IMR-90 (cell line): Measurements from ENCODE around the gene AQP1. TPM values are rescaled to one million over a fixed set of nuclear protein-coding genes. Genes with fewer than 3 reads are reported as not detected.

ENCODE experiments used
- ATAC-seq: fragments of 200-7000 bp; cut with Tn5 transposase; 2 replicates; pipeline ENCODE4 v1.9.1; 2020; ENCODE audit warnings: low read depth, mild to moderate bottlenecking, moderate library complexity
- BruUV-seq: library from RNA; stranded (reverse); fragments of 400-500 nt; replicated peaks from 2 replicates; lab custom pipeline; 2021; lab: Mats Ljungman, UMichigan
- CTCF ChIA-PET: fragments of 300-600 bp; formaldehyde crosslinking; extraction: SDS; loops from one replicate; lab custom pipeline; 2021; ENCODE audit warnings: antibody characterized with exemption; lab: Yijun Ruan, JAX
- POLR2A ChIA-PET: fragments of 300-600 bp; sonication (Branson Sonifier 250); formaldehyde crosslinking; loops from one replicate; lab custom pipeline; 2022; ENCODE audit warnings: antibody characterized with exemption; ENCODE audit not compliant: unreplicated experiment; lab: Charles Lee
- DNase-seq: peaks from one replicate; pipeline ENCODE4 v3.0.0; 2013
- H2AFZ ChIP-seq: replicated peaks from 2 replicates; pipeline ENCODE3; 2013; ENCODE audit warnings: low read length, mild to moderate bottlenecking; ENCODE audit not compliant: poor library complexity
- H2AK5ac ChIP-seq: 2 replicates; pipeline ENCODE4 v1.6.1; 2013; ENCODE audit warnings: low read depth, low read length, inconsistent platforms
- H2AK9ac ChIP-seq: replicated peaks from 2 replicates; pipeline ENCODE3; 2013; ENCODE audit warnings: mild to moderate bottlenecking, low read depth, low read length, moderate library complexity; ENCODE audit not compliant: poor library complexity
- H2BK120ac ChIP-seq: 2 replicates; pipeline ENCODE4 v1.6.1; 2013; ENCODE audit warnings: low read depth, low read length, inconsistent platforms
- H2BK15ac ChIP-seq: 3 replicates; pipeline ENCODE4 v1.6.1; 2013; ENCODE audit warnings: low read depth, low read length, inconsistent platforms
- H2BK20ac ChIP-seq: 2 replicates; pipeline ENCODE4 v1.6.1; 2013; ENCODE audit warnings: low read depth, mild to moderate bottlenecking, inconsistent platforms, low read length, moderate library complexity
- H2BK5ac ChIP-seq: 2 replicates; pipeline ENCODE4 v1.6.1; 2013; ENCODE audit warnings: mild to moderate bottlenecking, low read depth, low read length, inconsistent platforms; ENCODE audit not compliant: poor library complexity, severe bottlenecking
- H3K14ac ChIP-seq: replicated peaks from 2 replicates; pipeline ENCODE4 v1.6.1; 2013; ENCODE audit warnings: low read depth, low read length, inconsistent platforms
- H3K18ac ChIP-seq: 2 replicates; pipeline ENCODE4 v1.6.1; 2013; ENCODE audit warnings: low read depth, low read length, control low read depth
- H3K23ac ChIP-seq: 2 replicates; pipeline ENCODE4 v1.6.1; 2013; ENCODE audit warnings: low read depth, low read length, inconsistent platforms
- H3K27ac ChIP-seq: 2 replicates; pipeline ENCODE4 v1.5.1; 2013; ENCODE audit warnings: mild to moderate bottlenecking, control low read depth, low read length; ENCODE audit not compliant: insufficient read depth
- H3K27me3 ChIP-seq: 2 replicates; pipeline ENCODE4 v1.6.1; 2013; ENCODE audit warnings: low read length; ENCODE audit not compliant: control insufficient read depth, insufficient read depth
- H3K36me3 ChIP-seq: 2 replicates; pipeline ENCODE4 v1.6.1; 2013; ENCODE audit warnings: low read length, mixed read lengths; ENCODE audit not compliant: control insufficient read depth, insufficient read depth
- H3K4ac ChIP-seq: 2 replicates; pipeline ENCODE4 v1.6.1; 2013; ENCODE audit warnings: low read depth, low read length, inconsistent platforms
- H3K4me1 ChIP-seq: 2 replicates; pipeline ENCODE4 v1.6.1; 2013; ENCODE audit warnings: low read length, mixed read lengths; ENCODE audit not compliant: control insufficient read depth, insufficient read depth
- H3K4me2 ChIP-seq: 2 replicates; pipeline ENCODE4 v1.6.1; 2013; ENCODE audit warnings: low read depth, mild to moderate bottlenecking, control low read depth, low read length, moderate library complexity
- H3K4me3 ChIP-seq: 2 replicates; pipeline ENCODE4 v1.5.1; 2013; ENCODE audit warnings: low read depth, mild to moderate bottlenecking, control low read depth, low read length, moderate library complexity; ENCODE audit not compliant: insufficient read depth
- H3K56ac ChIP-seq: 2 replicates; pipeline ENCODE4 v1.6.1; 2013; ENCODE audit warnings: low read length, inconsistent platforms; ENCODE audit not compliant: insufficient read depth; ENCODE audit errors: extremely low read depth
- H3K79me1 ChIP-seq, 2 experiments: 2 replicates each; pipeline ENCODE4 v1.6.1; 2013; ENCODE audit warnings: low read length in 2 of 2, inconsistent platforms in 1 of 2, low read depth in 1 of 2
- H3K9ac ChIP-seq: 2 replicates; pipeline ENCODE4 v1.6.1; 2013; ENCODE audit warnings: low read depth, low read length, control low read depth
- H3K9me1 ChIP-seq: 2 replicates; pipeline ENCODE4 v1.6.1; 2013; ENCODE audit warnings: low read length, inconsistent platforms; ENCODE audit not compliant: insufficient read depth
- H3K9me3 ChIP-seq: 2 replicates; pipeline ENCODE4 v1.6.1; 2013; ENCODE audit warnings: low read length; ENCODE audit not compliant: control insufficient read depth, insufficient read depth
- H4K20me1 ChIP-seq: 2 replicates; pipeline ENCODE4 v1.6.1; 2013; ENCODE audit warnings: low read length, inconsistent platforms; ENCODE audit not compliant: insufficient read depth
- H4K5ac ChIP-seq: 2 replicates; pipeline ENCODE4 v1.6.1; 2013; ENCODE audit warnings: mild to moderate bottlenecking, low read depth, low read length, control low read depth
- H4K8ac ChIP-seq, 2 experiments: 2 replicates each; pipeline ENCODE4 v1.6.1; 2013; ENCODE audit warnings: low read depth in 2 of 2, low read length in 2 of 2, control low read depth in 1 of 2, inconsistent platforms in 1 of 2
- H4K91ac ChIP-seq: 2 replicates; pipeline ENCODE4 v1.6.1; 2013; ENCODE audit warnings: low read depth, low read length, inconsistent platforms; ENCODE audit not compliant: insufficient read depth
- BHLHE40 ChIP-seq: fragments of 150-350 bp; IDR thresholded peaks from 2 replicates; pipeline ENCODE4 v1.6.1; 2016; ENCODE audit warnings: mild to moderate bottlenecking, low read depth, low read length
- CEBPB ChIP-seq: IDR thresholded peaks from 2 replicates; pipeline ENCODE4 v1.6.1; 2012; ENCODE audit warnings: low read depth, low read length, improper control_type of control experiment
- CHD1 ChIP-seq: IDR thresholded peaks from 2 replicates; pipeline ENCODE4 v1.6.1; 2012; ENCODE audit warnings: low read depth, low read length, improper control_type of control experiment
- CTCF ChIP-seq: conservative IDR thresholded peaks from 2 replicates; pipeline ENCODE4 v1.5.1; 2012; ENCODE audit warnings: mild to moderate bottlenecking, low read depth, low read length, improper control_type of control experiment
- FOS ChIP-seq: fragments of 150-350 bp; IDR thresholded peaks from 2 replicates; pipeline ENCODE4 v1.6.1; 2016; ENCODE audit warnings: low read depth, low read length
- MAFK ChIP-seq: IDR thresholded peaks from 2 replicates; pipeline ENCODE4 v1.6.1; 2012; ENCODE audit warnings: low read depth, low read length, improper control_type of control experiment
- MAZ ChIP-seq: IDR thresholded peaks from 2 replicates; pipeline ENCODE4 v1.6.1; 2012; ENCODE audit warnings: low read depth, mild to moderate bottlenecking, low read length, improper control_type of control experiment, moderate library complexity, borderline replicate concordance
- MXI1 ChIP-seq: IDR thresholded peaks from 2 replicates; pipeline ENCODE4 v1.6.1; 2012; ENCODE audit warnings: low read depth, mild to moderate bottlenecking, low read length, moderate library complexity, borderline replicate concordance
- NFE2L2 ChIP-seq: fragments of 150-350 bp; IDR thresholded peaks from 2 replicates; pipeline ENCODE4 v1.6.1; 2016; ENCODE audit warnings: low read depth, mild to moderate bottlenecking, low read length
- POLR2A ChIP-seq: IDR thresholded peaks from 2 replicates; pipeline ENCODE4 v1.6.1; 2012; ENCODE audit warnings: mild to moderate bottlenecking, low read depth, low read length
- RAD21 ChIP-seq: IDR thresholded peaks from 2 replicates; pipeline ENCODE4 v1.6.1; 2012; ENCODE audit warnings: low read length, improper control_type of control experiment
- SMC3 ChIP-seq: fragments of 150-350 bp; IDR thresholded peaks from 2 replicates; pipeline ENCODE4 v1.6.1; 2016; ENCODE audit warnings: low read depth, mild to moderate bottlenecking, antibody characterized with exemption, low read length, moderate library complexity
- USF2 ChIP-seq: fragments of 150-350 bp; IDR thresholded peaks from 2 replicates; pipeline ENCODE4 v1.6.1; 2017; ENCODE audit warnings: mild to moderate bottlenecking, antibody characterized with exemption, low read length, low read depth
- WGBS, 2 experiments: methylation state at CpG; one replicate each; pipeline versions ENCODE4 v1.1.5 to v1.1.7; 2013; ENCODE audit warnings: missing lambda C conversion rate in 2 of 2; ENCODE audit not compliant: insufficient read length in 1 of 2; ENCODE audit errors: extremely low coverage in 2 of 2; 5-methylcytosine and 5-hydroxymethylcytosine counted together
- dilution Hi-C: fragments of 300-500 bp; cut with HindIII; formaldehyde crosslinking; loops from one replicate; pipeline ENCODE4 v1.14.3; 2018; ENCODE audit warnings: low sequenced_read_pairs; ENCODE audit not compliant: unreplicated experiment
- in situ Hi-C: fragments of 300-500 bp; cut with MboI; formaldehyde crosslinking; loops from 3 replicates; pipeline ENCODE4 v1.14.3; 2019; ENCODE audit warnings: low sequenced_read_pairs, inconsistent platforms, mixed read lengths
- intact Hi-C: fragments of 100-400 bp; cut with micrococcal nuclease; formaldehyde crosslinking; loops from 2 replicates; pipeline ENCODE4 v1.10.0; 2022
- polyA plus RNA-seq, 3 experiments: library from polyadenylated mRNA; depleted of rRNA; stranded (reverse); fragments of >200 nt; gene quantifications; 2 replicates each; pipeline ENCODE4 v1.2.3, GENCODE V29; 2012; ENCODE audit warnings: low replicate concordance in 1 of 3
- total RNA-seq: library from RNA; depleted of rRNA; stranded (reverse); fragments of >200 nt; gene quantifications from 2 replicates; pipeline ENCODE4 v1.2.3, GENCODE V29; 2012

Gene AQP1
- total and polyA plus RNA-seq, 2 of the 4 experiments (the other 2 are of a cell fraction) = 0.18 to 0.39 TPM

- TF ChIP-seq CTCF = no peak
- TF ChIP-seq NFE2L2 = no peak
- no peak for TF ChIP-seq FOS
These were observed 13.9 kb upstream of the AQP1 start (continued) for GRCh38 chr7:30897770-30898169.

- H2BK120ac ChIP-seq = no peak overlapping the region
- H3K79me1 ChIP-seq = no peaks in the 10 kb centered on the region
- no peak overlapping the region for H3K9ac ChIP-seq
- peaks cover 3% of the 10 kb centered on the region; the same call in 1 of the 2 replicates for H3K9me1 ChIP-seq
- H4K20me1 ChIP-seq = no peaks in the 10 kb centered on the region; the same call in 1 of the 2 replicates
- ATAC-seq = no peak
- no peak overlapping the region for H3K56ac ChIP-seq
- H2AK9ac ChIP-seq = no peak overlapping the region
- H3K9me3 ChIP-seq = no peaks in the 10 kb centered on the region
- no peak overlapping the region for H4K8ac ChIP-seq
- TF ChIP-seq CTCF (no peak), MAZ (no peak), CHD1 (no peak), POLR2A (no peak), RAD21 (no peak), NFE2L2 (no peak), CEBPB (no peak), BHLHE40 (no peak), MXI1 (no peak), USF2 (no peak), FOS (no peak), MAFK (no peak), SMC3 (no peak)
- no peak overlapping the region for H2BK20ac ChIP-seq
- no peak overlapping the region for H2AFZ ChIP-seq
- no peak for DNase-seq
- no peak overlapping the region for H3K4me3 ChIP-seq
- H3K4me2 ChIP-seq = no peak overlapping the region
- H4K91ac ChIP-seq = no peak overlapping the region
- no peaks in the 10 kb centered on the region for H3K36me3 ChIP-seq
- no peak overlapping the region for H2BK15ac ChIP-seq
- H3K27ac ChIP-seq = no peak overlapping the region
- 85% methylated on average over 6 of the region's 12 CpGs; no CpG with 5 or more reads in 1 of the 2 experiments for WGBS, 2 experiments
- H3K14ac ChIP-seq = no peak overlapping the region
- BruUV-seq = no TSS peak
- no peak overlapping the region for H2BK5ac ChIP-seq
- in situ Hi-C loops = no loop called here
- H3K27me3 ChIP-seq = peaks cover 11% of the 10 kb centered on the region; the same call in 1 of the 2 replicates
- H3K23ac ChIP-seq = no peak overlapping the region
- dilution Hi-C loops = no loop called here
- H2AK5ac ChIP-seq = no peak overlapping the region
- peaks cover 9% of the 10 kb centered on the region; the same call in 1 of the 2 replicates for H3K4me1 ChIP-seq
- H4K5ac ChIP-seq = no peak overlapping the region
- POLR2A ChIA-PET = no interaction called here
- intact Hi-C loops = no loop called here
- CTCF ChIA-PET = interaction anchor here (1.3 kb wide), 1 partner anchor 41 kb away, joined by 3 read pairs; no protein-coding TSS in a partner anchor
- no peak overlapping the region for H3K18ac ChIP-seq
- no peak overlapping the region for H3K4ac ChIP-seq
These were observed 13.2 kb upstream of the AQP1 start for GRCh38 chr7:30898411-30898810.
